Sigmoid colon (tissue), 4 donors: Measurements from ENCODE around the gene ZFAND4.

ENCODE experiments used
- CTCF ChIP-seq, 4 experiments: fragments of 450-650 bp in 3 of 4; fragments of 200-600 bp in 1 of 4; IDR thresholded peaks; one replicate each; pipeline ENCODE4 v1.5.1; 2016 to 2019; ENCODE audit warnings: antibody characterized with exemption in 4 of 4, mild to moderate bottlenecking in 3 of 4, moderate library complexity in 2 of 4
- POLR2A ChIP-seq, 2 donors: fragments of 450-650 bp; IDR thresholded peaks; one replicate each; pipeline ENCODE4 v1.6.1; 2016; ENCODE audit warnings: antibody characterized with exemption in 2 of 2, mild to moderate bottlenecking in 2 of 2, moderate library complexity in 2 of 2
- POLR2AphosphoS5 ChIP-seq, 4 donors: sonication (generic); formaldehyde crosslinking; IDR thresholded peaks; one replicate each; pipeline ENCODE4 v1.6.1; 2017; ENCODE audit warnings: antibody characterized with exemption in 4 of 4

DNA sequence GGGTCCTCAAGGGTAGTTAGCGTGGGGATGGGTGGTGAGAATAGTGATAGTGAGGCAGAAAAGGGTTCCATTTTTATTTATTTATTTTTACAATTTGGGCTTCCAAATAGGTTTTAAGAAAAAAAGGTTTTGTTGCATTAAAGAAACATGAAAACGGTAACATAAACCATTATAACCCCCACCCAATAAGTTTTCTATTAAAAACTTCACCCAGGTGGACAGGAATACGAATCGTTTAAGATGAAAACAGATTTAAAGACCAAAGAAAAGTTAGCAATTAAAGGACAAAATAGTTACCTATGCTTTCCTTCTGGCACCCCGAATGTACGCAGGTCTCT, 78.7 kb downstream of the ZFAND4 start:
- no peak for TF ChIP-seq CTCF (IDR thresholded peaks at IDR 0.05)
- no peak for TF ChIP-seq POLR2A (IDR thresholded peaks at IDR 0.05)
- TF ChIP-seq POLR2AphosphoS5 (IDR thresholded peaks at IDR 0.05) = no peak
